22Rv1 (cell line): ENCODE data around the gene YES1.

Source experiments
- H3K27ac ChIP-seq: fragments of 450-650 bp; 2 replicates; pipeline ENCODE4 v1.5.1; 2017
- CTCF ChIP-seq: fragments of 450-650 bp; IDR thresholded peaks from 2 replicates; pipeline ENCODE4 v1.5.1; 2017; ENCODE audit warnings: mild to moderate bottlenecking
- ZFX ChIP-seq: fragments of 450-650 bp; IDR thresholded peaks from 2 replicates; pipeline ENCODE4 v1.6.1; 2017; ENCODE audit warnings: antibody characterized with exemption, borderline replicate concordance

Gene YES1

GRCh38 chr18:811892-812375 is at the start of gene YES1:
Gene YES1 (minus strand): TSS chr18:812242. CDS start chr18:756827, 55,415 bp downstream.
- H3K27ac ChIP-seq: peak within 1 kb of the TSS; percentile 87
- TF ChIP-seq CTCF: no peak
- no peak for TF ChIP-seq ZFX

GRCh38 chr18:857986-858385 is 45.9 kb upstream of the YES1 start:
- TF ChIP-seq CTCF (no peak), ZFX (no peak)
- no peak overlapping the region for H3K27ac ChIP-seq

GRCh38 chr18:853471-853870 is 41.4 kb upstream of the YES1 start:
- TF ChIP-seq CTCF (no peak), ZFX (no peak)
- H3K27ac ChIP-seq: no peak overlapping the region

- no peak for TF ChIP-seq ZFX
- TF ChIP-seq CTCF: no peak
- no peak overlapping the region for H3K27ac ChIP-seq
Measured at GRCh38 chr18:850960-851359, 38.9 kb upstream of the YES1 start.

- TF ChIP-seq CTCF (no peak), ZFX (no peak)
- H3K27ac ChIP-seq: no peak overlapping the region
Measured at GRCh38 chr18:849021-849420, 37.0 kb upstream of the YES1 start.

- peak overlapping the region; percentile 41 for H3K27ac ChIP-seq
- TF ChIP-seq CTCF (no peak), ZFX (no peak)
Measured at GRCh38 chr18:848062-848861, 36.2 kb upstream of the YES1 start.

GRCh38 chr18:845152-845819 is 33.2 kb upstream of the YES1 start:
- TF ChIP-seq CTCF: no peak
- TF ChIP-seq ZFX: no peak
- peak overlapping the region; percentile 73 for H3K27ac ChIP-seq
